Measurements from ENCODE around the gene FBL. TPM values are rescaled to one million over a fixed set of nuclear protein-coding genes. Genes with fewer than 3 reads are reported as not detected.

Gene FBL
- total RNA-seq, 2 donors from 2014 or later = 63.7 to 88.5 TPM

DNA sequence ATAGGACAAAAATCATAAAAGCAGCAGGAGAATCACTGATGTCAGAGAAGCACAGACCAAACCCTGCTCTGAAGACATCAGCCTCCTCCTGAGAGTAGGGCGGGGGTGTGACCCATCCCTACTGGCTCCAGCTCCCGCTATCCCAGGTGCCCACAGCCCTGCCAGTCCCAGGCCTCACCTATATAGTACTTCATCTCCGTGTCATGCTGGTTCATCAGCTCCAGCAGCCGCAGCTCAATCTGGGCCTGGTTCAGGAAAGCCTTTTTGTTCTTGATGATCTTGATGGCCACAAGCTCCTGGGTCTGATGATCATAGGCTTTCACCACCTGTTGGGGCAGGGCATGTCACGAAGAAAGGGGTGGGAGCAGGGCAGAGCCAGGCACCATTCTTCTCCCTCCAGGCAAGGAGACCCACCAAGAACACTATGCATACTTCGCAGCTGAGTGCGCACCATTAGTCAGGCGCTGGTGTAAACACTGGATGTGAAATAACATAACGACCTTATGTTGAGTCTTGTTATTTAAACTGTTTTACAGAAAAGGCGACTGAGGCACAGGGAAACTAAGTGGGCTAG, 16.4 kb downstream of the FBL start:
- Histone ChIP-seq H3K4me1 (peaks cover 0 to 24% of the 10 kb centered on the region in 2 donors), H3K4me3 (no peak overlapping the region), H3K36me3 (peaks cover 55% of the 10 kb centered on the region), H3K9me3 (no peaks in the 10 kb centered on the region), H3K27me3 (no peaks in the 10 kb centered on the region), H3K27ac (no peak overlapping the region)
- no peak for DNase-seq (ENCODE audit: low spot score)
- TF ChIP-seq, protein P1, sequence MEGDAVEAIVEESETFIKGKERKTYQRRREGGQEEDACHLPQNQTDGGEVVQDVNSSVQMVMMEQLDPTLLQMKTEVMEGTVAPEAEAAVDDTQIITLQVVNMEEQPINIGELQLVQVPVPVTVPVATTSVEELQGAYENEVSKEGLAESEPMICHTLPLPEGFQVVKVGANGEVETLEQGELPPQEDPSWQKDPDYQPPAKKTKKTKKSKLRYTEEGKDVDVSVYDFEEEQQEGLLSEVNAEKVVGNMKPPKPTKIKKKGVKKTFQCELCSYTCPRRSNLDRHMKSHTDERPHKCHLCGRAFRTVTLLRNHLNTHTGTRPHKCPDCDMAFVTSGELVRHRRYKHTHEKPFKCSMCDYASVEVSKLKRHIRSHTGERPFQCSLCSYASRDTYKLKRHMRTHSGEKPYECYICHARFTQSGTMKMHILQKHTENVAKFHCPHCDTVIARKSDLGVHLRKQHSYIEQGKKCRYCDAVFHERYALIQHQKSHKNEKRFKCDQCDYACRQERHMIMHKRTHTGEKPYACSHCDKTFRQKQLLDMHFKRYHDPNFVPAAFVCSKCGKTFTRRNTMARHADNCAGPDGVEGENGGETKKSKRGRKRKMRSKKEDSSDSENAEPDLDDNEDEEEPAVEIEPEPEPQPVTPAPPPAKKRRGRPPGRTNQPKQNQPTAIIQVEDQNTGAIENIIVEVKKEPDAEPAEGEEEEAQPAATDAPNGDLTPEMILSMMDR (IDR thresholded peaks at IDR 0.05) = no peak

DNA sequence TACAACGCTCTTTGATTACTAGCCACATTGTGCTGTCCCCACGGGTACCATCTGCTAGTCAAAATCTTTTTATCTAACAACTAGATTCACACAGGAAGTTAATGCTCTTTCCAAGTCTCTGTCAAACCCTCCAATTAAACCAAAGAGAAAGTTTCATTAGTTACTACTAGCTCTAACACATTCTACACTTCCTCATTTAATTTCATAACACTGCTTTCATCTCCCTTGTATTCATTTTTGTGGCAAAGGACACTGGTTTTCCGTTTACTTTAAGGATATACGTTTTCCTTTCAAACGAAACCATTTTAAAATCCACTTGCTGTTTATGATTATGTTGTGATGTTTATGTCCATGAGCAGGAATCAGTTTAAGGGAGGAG, 17.5 kb downstream of the FBL start:
- DNase-seq (ENCODE audit: low spot score) = no peak
- Histone ChIP-seq H3K4me1 (peaks cover 0 to 25% of the 10 kb centered on the region in 2 donors), H3K27ac (no peak overlapping the region), H3K27me3 (no peaks in the 10 kb centered on the region), H3K9me3 (no peaks in the 10 kb centered on the region), H3K4me3 (no peak overlapping the region), H3K36me3 (peaks cover 50% of the 10 kb centered on the region)
- TF ChIP-seq, protein P1 (IDR thresholded peaks at IDR 0.05) = no peak

DNA sequence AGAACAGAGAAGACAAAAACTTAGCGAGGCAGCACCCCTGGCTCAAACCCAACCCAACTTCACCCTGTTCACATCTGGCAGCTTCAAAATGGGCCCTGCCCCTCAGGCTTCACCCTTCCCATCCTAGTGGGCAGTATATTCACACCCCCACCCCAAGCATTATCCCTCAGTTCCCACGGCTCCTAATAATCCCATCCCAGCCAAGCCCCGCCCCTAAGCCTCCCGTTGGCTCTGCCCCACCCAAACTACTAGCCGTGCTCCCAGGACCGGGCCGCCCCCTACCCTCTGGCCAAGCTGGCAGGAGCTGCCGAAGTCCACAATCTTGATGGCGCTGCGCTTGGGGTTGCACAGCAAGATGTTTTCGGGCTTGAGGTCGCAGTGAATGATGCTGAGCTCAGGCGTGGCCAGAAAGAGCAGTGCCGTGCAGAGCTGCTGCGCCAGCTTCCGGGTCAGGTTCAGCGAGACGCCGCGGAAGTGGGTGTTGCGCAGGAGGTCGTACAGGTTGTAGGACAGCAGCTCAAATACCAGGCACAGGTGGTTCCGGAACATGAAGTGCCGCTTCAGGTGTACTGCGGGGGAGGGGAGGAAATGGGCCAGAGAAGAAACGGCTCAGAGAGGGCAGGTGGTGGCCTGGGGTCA, 18.0 kb downstream of the FBL start:
- DNase-seq (ENCODE audit: low spot score) = no peak
- Histone ChIP-seq H3K4me1 (peaks cover 0 to 28% of the 10 kb centered on the region in 2 donors), H3K27ac (no peak overlapping the region), H3K27me3 (no peaks in the 10 kb centered on the region), H3K9me3 (no peaks in the 10 kb centered on the region), H3K36me3 (peaks cover 50% of the 10 kb centered on the region), H3K4me3 (no peak overlapping the region)
- TF ChIP-seq, protein P1 (IDR thresholded peaks at IDR 0.05) = no peak

GRCh38 chr19:39827216-39827615, 19.0 kb downstream of the FBL start:
- DNase-seq (ENCODE audit: low spot score) = no peak
- Histone ChIP-seq H3K4me3 (no peak overlapping the region), H3K4me1 (peaks cover 0 to 19% of the 10 kb centered on the region in 2 donors), H3K9me3 (no peaks in the 10 kb centered on the region), H3K27me3 (no peaks in the 10 kb centered on the region), H3K36me3 (peaks cover 50% of the 10 kb centered on the region), H3K27ac (no peak overlapping the region)
- TF ChIP-seq, protein P1 (IDR thresholded peaks at IDR 0.05) = no peak

GRCh38 chr19:39826311-39826945, 19.8 kb downstream of the FBL start:
- Histone ChIP-seq H3K36me3 (peaks cover 50% of the 10 kb centered on the region), H3K27me3 (no peaks in the 10 kb centered on the region), H3K4me1 (peaks cover 0 to 16% of the 10 kb centered on the region in 2 donors), H3K27ac (no peak overlapping the region), H3K9me3 (no peaks in the 10 kb centered on the region), H3K4me3 (no peak overlapping the region)
- TF ChIP-seq, protein P1 (IDR thresholded peaks at IDR 0.05) = no peak
- no peak for DNase-seq (ENCODE audit: low spot score)
